Parathyroid adenoma (tissue), 2 donors: ENCODE data around the gene SPIB.

Source experiments
- H2AFZ ChIP-seq: fragments of 300-600 bp; sonication (generic); one replicate; pipeline ENCODE4 v1.7.0; 2017; ENCODE audit warnings: antibody characterized with exemption, mild to moderate bottlenecking
- H3K27ac ChIP-seq: fragments of 300-600 bp; sonication (generic); one replicate; pipeline ENCODE4 v1.7.0; 2017
- H3K27me3 ChIP-seq: fragments of 300-600 bp; sonication (generic); one replicate; pipeline ENCODE4 v1.7.0; 2017; ENCODE audit warnings: low read length; ENCODE audit not compliant: control insufficient read depth, insufficient read depth
- H3K36me3 ChIP-seq: fragments of 300-600 bp; sonication (generic); one replicate; pipeline ENCODE4 v1.7.0; 2017; ENCODE audit warnings: low read length; ENCODE audit not compliant: control insufficient read depth, insufficient read depth
- H3K4me1 ChIP-seq: fragments of 300-600 bp; sonication (generic); one replicate; pipeline ENCODE4 v1.7.0; 2017; ENCODE audit warnings: control low read depth
- H3K4me2 ChIP-seq: fragments of 300-600 bp; sonication (generic); one replicate; pipeline ENCODE4 v1.7.0; 2017; ENCODE audit warnings: low read length
- H3K4me3 ChIP-seq: fragments of 300-600 bp; sonication (generic); one replicate; pipeline ENCODE4 v1.7.0; 2017; ENCODE audit warnings: low read depth, low read length
- H3K79me2 ChIP-seq: fragments of 300-600 bp; sonication (generic); one replicate; pipeline ENCODE4 v1.7.0; 2017; ENCODE audit warnings: control low read depth
- H3K9ac ChIP-seq: fragments of 300-600 bp; sonication (generic); one replicate; pipeline ENCODE4 v1.7.0; 2017; ENCODE audit warnings: mild to moderate bottlenecking
- H3K9me3 ChIP-seq: fragments of 300-600 bp; sonication (generic); one replicate; pipeline ENCODE4 v1.7.0; 2017; ENCODE audit warnings: low read length; ENCODE audit not compliant: control insufficient read depth
- CTCF ChIP-seq: fragments of 300-600 bp; sonication (generic); IDR thresholded peaks from one replicate; pipeline ENCODE4 v1.7.0; 2017; ENCODE audit warnings: antibody characterized with exemption, mild to moderate bottlenecking
- donor health status: primary hyperparathyroidism.

SPIB gene

GRCh38 chr19:50432221-50433028, 13.7 kb downstream of the SPIB start, which contains the start of gene MYBPC2:
Gene MYBPC2, plus strand, starts transcription at chr19:50432892. Its CDS starts 62 bp downstream, at chr19:50432954.
- peak within 1 kb of the TSS; percentile 88 for H3K27ac ChIP-seq
- H3K36me3 ChIP-seq: no peaks in the 10 kb centered on the region
- H2AFZ ChIP-seq: peak within 1 kb of the TSS; percentile 91
- peaks cover 15% of the 10 kb centered on the region for H3K4me1 ChIP-seq
- peak within 1 kb of the TSS; percentile 99 for H3K4me2 ChIP-seq
- H3K27me3 ChIP-seq: no peaks in the 10 kb centered on the region
- H3K9ac ChIP-seq: peak within 1 kb of the TSS; percentile 16
- no peaks in the 10 kb centered on the region for H3K79me2 ChIP-seq
- H3K4me3 ChIP-seq: peak within 1 kb of the TSS; percentile 59
- H3K9me3 ChIP-seq: no peaks in the 10 kb centered on the region
- no peak for TF ChIP-seq CTCF

- Histone ChIP-seq H3K9me3 (no peaks in the 10 kb centered on the region), H3K36me3 (no peaks in the 10 kb centered on the region), H3K79me2 (no peaks in the 10 kb centered on the region), H3K4me2 (peak overlapping the region; percentile 81), H3K27me3 (no peaks in the 10 kb centered on the region), H3K4me3 (peak overlapping the region; percentile 59), H2AFZ (peak overlapping the region; percentile 91), H3K27ac (peak overlapping the region; percentile 88), H3K9ac (no peak overlapping the region), H3K4me1 (peaks cover 11% of the 10 kb centered on the region)
- no peak for TF ChIP-seq CTCF
Observed at GRCh38 chr19:50433201-50434180, 14.8 kb downstream of the SPIB start.

GRCh38 chr19:50434525-50434924, 15.8 kb downstream of the SPIB start:
- H3K79me2 ChIP-seq: no peaks in the 10 kb centered on the region
- H3K4me1 ChIP-seq: peaks cover 10% of the 10 kb centered on the region
- H3K4me3 ChIP-seq: no peak overlapping the region
- no peaks in the 10 kb centered on the region for H3K9me3 ChIP-seq
- no peak overlapping the region for H3K9ac ChIP-seq
- no peaks in the 10 kb centered on the region for H3K27me3 ChIP-seq
- no peak for TF ChIP-seq CTCF
- no peaks in the 10 kb centered on the region for H3K36me3 ChIP-seq
- H3K27ac ChIP-seq: no peak overlapping the region
- peak overlapping the region; percentile 50 for H3K4me2 ChIP-seq
- peak overlapping the region; percentile 2 for H2AFZ ChIP-seq

GRCh38 chr19:50435221-50435620, 16.5 kb downstream of the SPIB start:
- no peak overlapping the region for H2AFZ ChIP-seq
- H3K27me3 ChIP-seq: no peaks in the 10 kb centered on the region
- H3K4me1 ChIP-seq: peaks cover 10% of the 10 kb centered on the region
- H3K4me2 ChIP-seq: no peak overlapping the region
- no peaks in the 10 kb centered on the region for H3K79me2 ChIP-seq
- no peak overlapping the region for H3K9ac ChIP-seq
- H3K4me3 ChIP-seq: no peak overlapping the region
- no peak for TF ChIP-seq CTCF
- no peak overlapping the region for H3K27ac ChIP-seq
- H3K36me3 ChIP-seq: no peaks in the 10 kb centered on the region
- H3K9me3 ChIP-seq: no peaks in the 10 kb centered on the region
